Pulmonary artery endothelial cell (primary cell): Measurements from ENCODE around the gene FBXW8. TPM values are rescaled to one million over a fixed set of nuclear protein-coding genes. Genes with fewer than 3 reads are reported as not detected.
A peak's percentile ranks its signal among the peaks of the same experiment; 100 is the strongest.

ENCODE experiments used
- DNase-seq: peaks from one replicate; pipeline ENCODE4 v3.0.0-alpha.2; 2011; ENCODE audit warnings: low read depth, low spot score
- total RNA-seq: library from RNA; depleted of rRNA; stranded (reverse); fragments of >200 nt; gene quantifications from 2 replicates; pipeline ENCODE4 v1.2.3, GENCODE V29; 2014

The FBXW8 gene
- total RNA-seq, 1 donor from 2014 or later, result 9.2 TPM

DNA sequence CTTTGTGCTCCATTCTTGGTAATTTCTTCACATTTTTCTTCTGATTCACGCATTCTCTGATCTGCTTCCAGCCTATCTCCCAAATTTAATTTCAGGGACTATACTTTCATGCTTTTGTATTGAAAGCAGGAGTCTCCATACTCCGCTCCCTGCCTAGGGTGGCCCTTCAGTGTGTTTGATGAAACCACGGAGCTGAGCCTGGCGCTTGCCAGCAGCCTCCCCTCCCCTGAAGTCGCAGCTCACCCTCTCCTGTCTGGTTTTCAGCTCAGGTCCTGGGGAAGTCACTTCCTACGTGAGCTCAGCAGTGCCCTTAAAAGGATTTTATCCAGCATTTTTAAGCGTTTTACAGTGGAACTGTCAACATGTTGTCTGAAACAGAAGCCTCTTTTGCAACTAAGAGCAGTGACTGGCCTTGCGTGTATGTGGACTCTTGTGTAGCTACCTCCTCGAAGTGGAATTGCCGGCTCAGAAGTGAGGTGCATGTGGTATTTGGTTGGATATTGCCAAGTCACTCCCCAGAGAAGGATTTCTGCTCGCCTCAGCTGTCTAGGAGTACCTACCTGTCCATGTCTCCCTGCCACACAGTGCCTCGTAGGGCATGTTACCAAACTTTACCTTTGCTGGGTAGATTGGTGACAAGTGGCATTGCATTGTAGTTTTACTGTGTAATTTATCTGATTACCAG is 109.9 kb downstream of the FBXW8 start:
- no peak for DNase-seq

GRCh38 chr12:117022465-117022864 is 111.7 kb downstream of the FBXW8 start:
- no peak for DNase-seq

- DNase-seq, result no peak
Observed at GRCh38 chr12:117023998-117024960, 113.5 kb downstream of the FBXW8 start.

DNA sequence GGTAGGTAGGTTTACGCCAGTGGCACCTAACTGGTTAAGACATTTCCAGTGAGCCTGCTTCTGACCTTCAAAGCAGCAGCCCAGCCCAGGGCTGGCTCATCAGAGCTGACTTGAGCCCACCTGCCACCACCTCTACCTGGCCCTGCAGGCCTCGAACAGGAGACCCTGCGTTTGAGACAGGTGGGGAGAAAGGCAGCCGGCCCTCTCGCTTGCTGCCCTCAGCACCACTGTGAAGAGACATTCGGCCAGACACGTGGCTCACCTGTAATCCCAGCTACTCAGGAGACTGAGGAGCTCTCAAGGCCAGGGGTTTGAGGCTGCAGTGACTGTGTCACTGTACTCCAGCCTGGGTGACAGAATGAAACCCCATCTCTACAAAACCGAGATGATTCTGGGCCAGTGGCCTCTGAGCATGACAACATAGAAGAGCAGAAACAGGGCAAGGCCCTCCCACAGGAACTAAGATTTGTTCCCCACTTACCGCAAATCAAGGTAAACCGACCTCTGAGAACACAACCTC is 114.3 kb downstream of the FBXW8 start:
- no peak for DNase-seq

DNA sequence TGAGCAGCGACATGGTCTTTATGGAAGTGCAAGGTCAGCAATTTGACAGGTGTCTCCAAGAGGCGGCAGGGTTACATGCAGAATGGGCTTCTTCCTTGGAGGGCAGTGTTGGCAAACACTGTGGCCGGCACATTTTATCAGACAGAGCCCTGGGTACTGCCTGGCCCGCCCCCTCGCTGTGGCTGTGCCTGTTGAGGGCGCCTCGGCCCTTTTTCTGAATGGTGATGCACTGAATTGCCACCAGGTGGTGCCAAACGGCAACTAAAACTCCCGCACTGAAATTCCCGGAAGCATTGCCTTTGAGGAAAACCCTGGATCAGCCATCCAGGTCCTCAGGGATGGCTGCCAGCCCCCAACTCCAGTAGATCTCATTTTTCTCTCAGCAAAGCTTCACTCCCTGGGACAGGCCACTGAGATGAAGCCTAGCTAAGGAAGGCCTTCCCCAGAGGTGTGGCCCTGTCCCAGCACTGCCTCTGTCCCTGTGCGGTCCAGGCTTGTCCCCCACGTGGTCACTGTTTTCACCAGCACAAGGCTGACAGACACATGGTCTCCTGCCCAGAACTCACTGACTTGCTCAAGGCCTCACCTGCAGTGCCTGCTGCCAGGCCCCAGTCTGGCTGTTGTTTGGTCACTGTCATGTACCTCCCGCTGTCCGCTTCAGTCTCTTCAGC is 114.9 kb downstream of the FBXW8 start:
- peak; percentile 35 for DNase-seq

DNA sequence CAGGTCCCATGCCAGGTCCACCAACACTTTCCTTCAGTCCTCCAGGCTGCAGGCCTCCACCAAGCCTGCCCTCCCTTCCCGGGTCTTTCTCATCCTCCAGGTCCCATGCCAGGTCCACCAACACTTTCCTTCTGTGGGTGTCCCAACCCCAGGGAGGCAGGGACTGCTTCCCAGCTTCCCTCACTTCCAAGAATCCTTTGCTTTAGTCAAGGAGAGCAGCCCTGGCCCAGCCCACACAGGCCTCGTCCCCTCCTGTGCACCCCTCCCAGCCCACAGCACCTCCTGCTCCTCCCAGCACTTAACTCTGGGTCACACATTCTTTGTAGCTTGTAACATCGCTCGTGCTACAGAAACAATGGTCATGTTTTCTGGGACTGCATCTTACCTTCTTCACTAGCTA is 115.6 kb downstream of the FBXW8 start:
- no peak for DNase-seq

- DNase-seq, result no peak
Observed at GRCh38 chr12:117026921-117027250, 116.1 kb downstream of the FBXW8 start.

DNA sequence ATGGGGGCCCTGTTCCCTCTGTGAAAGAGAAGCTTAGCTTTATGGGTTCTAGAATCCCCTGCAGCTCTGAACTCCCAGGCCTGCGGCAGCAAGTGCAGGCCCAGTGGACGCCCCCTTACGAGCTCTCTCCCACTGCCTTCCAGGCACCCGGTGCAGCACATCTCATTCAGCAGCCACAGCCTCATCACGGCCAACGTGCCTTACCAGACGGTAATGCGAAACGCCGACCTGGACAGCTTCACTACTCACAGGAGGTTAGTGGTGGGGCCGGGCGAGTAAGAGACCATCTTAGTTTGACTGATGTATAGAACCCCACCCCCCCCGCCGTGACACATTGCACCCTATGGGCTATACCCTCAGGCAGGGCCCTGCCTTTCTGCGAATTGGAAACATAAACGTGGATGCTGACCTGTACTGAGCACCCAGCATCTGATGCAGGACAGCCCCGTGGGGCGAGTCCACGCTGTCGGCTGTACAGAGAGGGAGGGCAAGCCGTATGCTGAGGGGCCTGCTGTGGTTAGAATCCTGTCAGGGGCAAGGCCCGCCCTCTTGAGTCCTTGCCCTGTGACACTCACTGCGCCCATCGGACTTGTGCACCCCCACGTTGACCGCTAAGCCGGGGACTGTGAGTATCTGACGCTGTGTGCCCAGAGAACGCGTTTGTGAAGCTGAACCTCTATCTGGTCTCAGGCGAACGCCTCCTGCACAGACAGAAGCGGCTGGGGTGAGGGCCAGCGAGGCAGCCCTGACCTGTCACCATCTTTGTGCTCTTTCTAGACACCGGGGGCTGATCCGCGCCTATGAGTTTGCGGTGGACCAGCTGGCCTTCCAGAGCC is 116.7 kb downstream of the FBXW8 start:
- no peak for DNase-seq

GRCh38 chr12:117028254-117028653 is 117.5 kb downstream of the FBXW8 start:
- DNase-seq, result no peak

DNA sequence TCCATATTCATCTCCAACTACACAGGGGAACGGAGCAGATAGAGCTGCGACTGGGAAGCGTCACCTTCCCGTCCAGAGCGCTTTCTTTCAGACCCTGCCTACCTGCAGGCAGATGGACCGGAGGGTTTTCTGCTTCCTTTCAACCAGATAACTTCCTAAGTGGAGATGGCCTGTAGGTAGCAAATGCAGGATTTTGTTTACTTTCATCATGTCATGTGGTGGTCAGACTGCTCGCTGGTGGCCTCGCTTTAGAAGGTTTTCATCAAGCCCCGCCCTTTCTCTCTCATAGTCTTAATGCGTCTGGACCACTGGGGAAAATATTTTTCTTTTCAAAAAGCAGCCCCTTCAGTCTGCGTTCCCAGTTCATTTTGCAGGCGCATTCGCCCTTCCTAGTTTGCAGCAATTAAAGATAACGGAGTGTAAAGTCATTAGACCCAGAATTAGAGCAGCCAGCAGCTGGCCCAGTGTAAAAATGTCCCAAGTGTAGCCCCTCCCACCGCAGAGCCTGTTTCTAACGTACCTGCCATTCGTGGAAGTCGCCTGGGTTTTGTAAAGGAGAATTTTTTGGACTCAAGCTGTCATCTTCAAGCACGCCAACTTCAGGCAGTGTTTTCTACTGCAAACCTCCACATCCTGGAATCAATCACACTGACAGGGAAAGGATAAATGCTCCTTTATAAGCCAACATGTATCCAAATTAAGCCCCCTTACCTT is 119.6 kb downstream of the FBXW8 start:
- no peak for DNase-seq

- no peak for DNase-seq
Observed at GRCh38 chr12:117031843-117032592, 121.3 kb downstream of the FBXW8 start.

GRCh38 chr12:117032593-117033381 is 122.0 kb downstream of the FBXW8 start:
- no peak for DNase-seq

DNA sequence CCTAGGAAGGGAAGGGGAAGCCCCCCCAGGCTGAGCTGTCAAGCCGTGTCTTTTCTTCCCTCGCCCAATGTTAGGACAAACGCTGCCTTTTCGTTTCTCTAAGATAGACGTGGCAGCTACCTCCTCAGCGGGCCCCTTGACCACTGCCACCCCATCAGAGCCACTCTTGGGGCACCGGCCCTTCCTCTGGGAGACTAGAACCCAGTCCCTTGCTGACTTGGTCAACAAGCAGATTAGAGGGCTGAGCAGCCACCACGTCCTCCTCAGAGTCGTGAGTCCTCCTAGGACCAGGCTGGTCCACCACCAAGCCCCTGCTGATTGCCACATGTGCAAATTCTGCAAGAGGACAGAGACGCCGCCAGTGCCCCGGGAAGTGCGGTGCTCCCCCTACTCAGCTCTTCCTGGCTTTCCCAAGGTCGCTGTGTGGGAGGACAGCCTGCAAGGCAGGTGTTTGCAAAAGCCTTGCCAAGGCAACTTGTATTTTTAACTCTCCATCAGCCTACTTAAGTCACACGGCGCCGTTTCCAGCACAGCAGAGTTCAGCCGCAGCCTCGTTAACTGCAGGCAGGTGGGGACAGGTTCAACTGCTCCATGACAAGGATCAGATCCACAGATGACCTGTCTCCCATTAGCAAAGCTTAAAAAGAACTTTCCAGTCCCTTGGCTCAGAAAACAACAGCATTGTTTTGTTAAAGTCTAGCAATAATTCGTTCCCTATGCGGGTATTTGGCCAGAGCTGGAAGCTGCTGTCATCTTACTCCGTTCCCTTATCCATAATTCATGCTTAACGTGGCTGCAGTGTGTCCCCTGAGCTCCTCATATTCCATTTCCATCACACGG is 122.9 kb downstream of the FBXW8 start:
- no peak for DNase-seq

DNA sequence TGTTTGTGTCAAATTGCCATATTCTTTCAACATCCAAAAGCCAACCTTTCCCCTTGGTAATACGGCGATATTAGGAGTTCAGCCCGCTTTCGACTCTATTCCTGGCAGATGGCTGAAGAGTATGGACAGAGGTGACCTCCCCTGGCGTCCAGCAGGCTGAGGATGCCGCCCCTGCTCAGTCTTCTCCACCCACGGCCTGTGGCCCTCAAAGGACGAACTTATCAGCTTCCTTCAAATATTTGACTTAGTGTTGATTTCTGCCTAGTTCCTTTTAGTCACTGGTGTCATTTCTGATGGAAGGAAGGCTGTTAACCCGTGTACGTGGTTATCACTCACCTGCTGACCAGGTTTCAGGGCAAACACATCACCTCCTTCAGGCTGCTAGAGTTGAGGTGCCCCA is 123.5 kb downstream of the FBXW8 start:
- no peak for DNase-seq

- DNase-seq, result no peak
Observed at GRCh38 chr12:117034701-117035151, 124.0 kb downstream of the FBXW8 start.

GRCh38 chr12:117035287-117035686 is 124.5 kb downstream of the FBXW8 start:
- no peak for DNase-seq

DNA sequence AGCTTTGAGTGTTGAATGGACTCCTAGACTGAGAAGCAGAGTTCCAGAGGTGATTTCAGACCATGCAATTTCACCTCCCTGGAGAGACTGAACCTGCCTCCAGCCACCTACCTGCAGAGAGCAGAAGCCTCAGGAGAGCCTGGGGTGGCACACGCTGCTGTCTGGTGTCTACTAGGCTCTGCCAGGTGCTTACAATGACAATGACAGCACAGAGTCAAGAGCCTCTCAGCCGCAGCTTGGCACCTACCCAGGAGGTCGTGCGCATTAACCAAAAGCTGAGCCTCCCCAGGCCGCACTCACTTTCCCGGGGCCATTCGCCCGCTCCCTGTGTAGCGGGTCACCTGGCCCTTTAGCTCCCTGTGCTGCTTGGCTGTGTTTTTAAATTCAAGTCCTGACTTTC is 125.3 kb downstream of the FBXW8 start:
- DNase-seq, result no peak

DNA sequence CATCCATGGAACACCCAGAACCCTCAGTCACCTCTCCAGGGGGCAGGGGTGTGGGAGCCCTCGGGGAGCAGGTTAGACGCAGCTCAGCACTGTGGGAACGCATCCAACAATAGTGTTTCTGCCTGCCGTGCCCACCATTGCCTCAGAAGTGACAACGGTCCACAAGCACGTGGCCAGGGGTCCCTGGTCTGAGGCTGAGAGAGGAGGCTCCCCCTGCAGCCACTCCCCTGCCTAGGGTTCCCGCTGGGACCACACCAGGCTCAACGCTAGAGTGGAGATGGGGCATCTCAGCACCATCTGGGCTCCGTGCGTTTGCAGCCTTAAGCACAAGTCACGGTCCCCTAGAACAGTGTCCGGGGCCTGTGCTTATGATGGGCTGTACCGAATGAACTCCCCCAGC is 125.8 kb downstream of the FBXW8 start:
- DNase-seq, result no peak
